ENCODE data around the gene GDF7.

DNA sequence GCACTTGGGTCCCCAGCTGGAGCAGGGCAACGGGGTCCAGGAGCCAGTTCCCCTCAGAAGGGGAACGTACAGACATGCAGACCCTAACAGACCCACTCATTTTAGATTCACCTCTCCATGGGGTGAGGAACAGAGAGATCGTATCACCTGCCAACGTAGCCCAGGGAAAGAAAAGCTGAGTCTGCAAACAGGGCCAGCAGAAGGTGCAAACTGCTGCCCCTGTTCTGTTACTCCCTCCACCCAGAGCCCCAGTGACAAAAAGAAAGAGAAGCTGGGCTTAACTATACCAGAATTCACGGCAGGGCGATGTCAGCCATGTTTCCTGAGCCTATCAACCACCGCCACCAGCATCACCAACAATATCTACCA lies 15.2 kb upstream of the GDF7 start:
- TF ChIP-seq, protein P1, sequence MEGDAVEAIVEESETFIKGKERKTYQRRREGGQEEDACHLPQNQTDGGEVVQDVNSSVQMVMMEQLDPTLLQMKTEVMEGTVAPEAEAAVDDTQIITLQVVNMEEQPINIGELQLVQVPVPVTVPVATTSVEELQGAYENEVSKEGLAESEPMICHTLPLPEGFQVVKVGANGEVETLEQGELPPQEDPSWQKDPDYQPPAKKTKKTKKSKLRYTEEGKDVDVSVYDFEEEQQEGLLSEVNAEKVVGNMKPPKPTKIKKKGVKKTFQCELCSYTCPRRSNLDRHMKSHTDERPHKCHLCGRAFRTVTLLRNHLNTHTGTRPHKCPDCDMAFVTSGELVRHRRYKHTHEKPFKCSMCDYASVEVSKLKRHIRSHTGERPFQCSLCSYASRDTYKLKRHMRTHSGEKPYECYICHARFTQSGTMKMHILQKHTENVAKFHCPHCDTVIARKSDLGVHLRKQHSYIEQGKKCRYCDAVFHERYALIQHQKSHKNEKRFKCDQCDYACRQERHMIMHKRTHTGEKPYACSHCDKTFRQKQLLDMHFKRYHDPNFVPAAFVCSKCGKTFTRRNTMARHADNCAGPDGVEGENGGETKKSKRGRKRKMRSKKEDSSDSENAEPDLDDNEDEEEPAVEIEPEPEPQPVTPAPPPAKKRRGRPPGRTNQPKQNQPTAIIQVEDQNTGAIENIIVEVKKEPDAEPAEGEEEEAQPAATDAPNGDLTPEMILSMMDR (IDR thresholded peaks at IDR 0.05): no peak
- TF ChIP-seq POLR2A (IDR thresholded peaks at IDR 0.05): no peak
